IPS DF 6.9 (cell line): ENCODE results near the gene COL4A6.

Experiments
- DNase-seq: peaks from one replicate; pipeline ENCODE4 v3.0.0-alpha.2; 2013; ENCODE audit warnings: low read depth, low spot score
- H3K27ac ChIP-seq: one replicate; pipeline ENCODE4 v1.5.1; 2013; ENCODE audit warnings: low read length, control low read depth
- H3K27me3 ChIP-seq: 2 replicates; pipeline ENCODE4 v1.6.1; 2013; ENCODE audit warnings: mild to moderate bottlenecking, low read length; ENCODE audit not compliant: control insufficient read depth, insufficient read depth
- H3K36me3 ChIP-seq: 2 replicates; pipeline ENCODE4 v1.6.1; 2013; ENCODE audit warnings: low read length; ENCODE audit not compliant: control insufficient read depth, insufficient read depth
- H3K4me1 ChIP-seq: 2 replicates; pipeline ENCODE4 v1.6.1; 2013; ENCODE audit warnings: low read length; ENCODE audit not compliant: control insufficient read depth, insufficient read depth
- H3K4me3 ChIP-seq: 2 replicates; pipeline ENCODE4 v1.5.1; 2013; ENCODE audit warnings: mild to moderate bottlenecking, low read length
- H3K9me3 ChIP-seq: 2 replicates; pipeline ENCODE4 v1.6.1; 2013; ENCODE audit warnings: low read length, inconsistent platforms; ENCODE audit not compliant: control insufficient read depth, insufficient read depth
- WGBS: extraction: QIAGEN DNeasy Blood & Tissue Kit; methylation state at CpG from one replicate; pipeline ENCODE4 v1.1.7; 2013; ENCODE audit warnings: mixed read lengths, missing lambda C conversion rate; ENCODE audit not compliant: insufficient read length, insufficient coverage; 5-methylcytosine and 5-hydroxymethylcytosine counted together

COL4A6 gene

DNA sequence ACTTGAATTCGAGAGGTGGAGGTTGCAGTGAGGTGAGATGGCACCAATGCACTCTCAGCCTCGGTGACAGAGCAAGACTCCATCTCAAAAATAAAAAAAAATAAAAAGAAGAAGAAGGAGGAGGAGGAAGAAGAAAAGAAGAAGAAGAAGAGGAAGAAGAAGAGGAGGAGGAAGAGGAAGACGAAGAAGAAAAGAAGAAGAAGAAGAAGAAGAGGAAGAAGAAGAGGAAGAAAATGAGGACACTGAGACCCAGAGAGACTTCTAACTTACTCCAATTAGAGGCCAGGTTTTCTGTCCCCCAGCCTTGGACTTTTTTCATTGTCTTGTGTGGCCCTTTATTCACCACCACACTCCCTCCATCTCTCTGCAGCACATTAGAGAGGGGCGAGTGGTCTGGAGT lies 276.0 kb downstream of the COL4A6 start:
- no peak overlapping the region for H3K4me3 ChIP-seq
- H3K36me3 ChIP-seq = no peaks in the 10 kb centered on the region
- no peaks in the 10 kb centered on the region for H3K4me1 ChIP-seq
- no peaks in the 10 kb centered on the region for H3K27me3 ChIP-seq
- DNase-seq = no peak
- no CpG with 5 or more reads among the region's 4 CpGs for WGBS
- no peaks in the 10 kb centered on the region for H3K9me3 ChIP-seq
- H3K27ac ChIP-seq = no peak overlapping the region

DNA sequence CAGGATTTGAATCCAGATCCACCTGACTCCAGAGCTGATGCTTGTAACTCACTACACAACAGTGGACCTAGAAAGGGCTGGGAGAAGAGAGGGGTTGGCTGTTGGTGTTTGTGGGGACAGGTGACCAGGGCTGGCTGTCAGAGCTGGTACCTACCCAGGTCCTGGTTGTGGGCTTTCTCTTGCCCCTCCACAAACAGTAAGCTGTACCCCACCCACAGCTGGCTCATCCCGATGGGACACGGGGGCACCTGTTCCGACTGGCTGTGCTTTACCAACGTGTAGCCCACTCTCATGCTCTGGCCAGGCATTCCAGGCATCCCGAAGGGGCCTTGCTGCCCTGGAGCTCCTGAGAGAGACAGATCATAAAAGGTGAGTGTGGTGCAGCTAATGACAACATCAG lies 277.9 kb downstream of the COL4A6 start:
- WGBS = no CpG with 5 or more reads among the region's 5 CpGs

DNA sequence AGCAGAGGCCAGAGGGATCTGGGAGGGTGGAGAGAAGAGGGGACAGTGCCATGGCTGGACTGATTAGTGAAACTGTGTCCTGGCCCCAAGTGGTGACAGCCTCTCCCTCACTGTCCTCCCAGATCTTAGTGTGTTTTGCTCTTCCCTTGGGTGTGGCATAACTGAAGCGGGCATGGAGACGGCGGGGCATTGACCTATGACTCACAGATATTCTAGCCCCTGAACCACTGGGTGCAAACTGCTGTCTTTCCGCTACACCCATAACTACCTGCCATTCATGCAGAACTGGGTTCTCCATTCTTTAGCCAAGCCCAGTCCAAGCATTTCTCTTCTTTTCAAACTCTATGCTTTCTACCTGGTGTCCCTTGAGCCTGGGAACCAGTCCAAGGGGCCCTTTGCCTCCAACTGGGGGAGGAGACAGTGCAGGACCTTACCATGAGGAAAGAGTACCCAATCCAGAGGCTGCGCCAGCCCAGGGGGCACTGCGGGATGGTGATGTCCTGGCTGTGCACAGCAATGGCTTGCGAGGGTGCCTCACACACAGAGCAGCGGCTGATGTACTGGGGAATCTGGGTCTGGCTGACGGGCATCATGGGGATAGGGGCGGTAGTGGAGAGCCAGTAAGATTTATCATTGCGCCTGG lies 279.1 kb downstream of the COL4A6 start:
- H3K9me3 ChIP-seq = no peaks in the 10 kb centered on the region
- no CpG with 5 or more reads among the region's 11 CpGs for WGBS
- no peaks in the 10 kb centered on the region for H3K4me1 ChIP-seq
- H3K27me3 ChIP-seq = no peaks in the 10 kb centered on the region
- H3K4me3 ChIP-seq = no peak overlapping the region
- H3K36me3 ChIP-seq = no peaks in the 10 kb centered on the region
- no peak overlapping the region for H3K27ac ChIP-seq
- no peak for DNase-seq

More for the DNA sequence above, 277.9 kb downstream of the COL4A6 start:
- Histone ChIP-seq H3K4me3 (no peak overlapping the region), H3K27me3 (no peaks in the 10 kb centered on the region), H3K36me3 (no peaks in the 10 kb centered on the region), H3K4me1 (no peaks in the 10 kb centered on the region), H3K27ac (no peak overlapping the region), H3K9me3 (no peaks in the 10 kb centered on the region)
- DNase-seq = no peak

DNA sequence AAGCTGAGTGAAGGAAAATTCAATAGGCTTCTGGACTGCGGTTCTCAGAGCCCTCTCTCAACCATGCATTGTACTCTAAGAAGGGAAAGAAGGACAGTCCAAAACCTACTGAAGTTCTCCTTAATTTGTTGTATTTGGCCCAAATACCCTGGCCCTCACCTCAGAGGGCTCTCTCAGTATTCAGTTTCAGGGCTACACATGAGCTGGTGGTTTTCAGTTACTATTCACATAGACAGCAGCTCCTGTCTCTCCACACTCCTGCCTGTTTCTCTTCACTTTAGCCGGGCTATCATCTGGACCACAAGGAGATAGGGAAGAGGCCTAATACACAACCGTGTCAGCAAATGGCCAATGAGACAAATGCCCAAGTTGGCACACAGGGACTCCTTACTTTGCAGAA lies 280.6 kb downstream of the COL4A6 start:
- H3K4me3 ChIP-seq = no peak overlapping the region
- no peaks in the 10 kb centered on the region for H3K9me3 ChIP-seq
- no CpG with 5 or more reads among the region's 3 CpGs for WGBS
- H3K27ac ChIP-seq = no peak overlapping the region
- H3K27me3 ChIP-seq = no peaks in the 10 kb centered on the region
- H3K4me1 ChIP-seq = no peaks in the 10 kb centered on the region
- DNase-seq = no peak
- no peaks in the 10 kb centered on the region for H3K36me3 ChIP-seq

DNA sequence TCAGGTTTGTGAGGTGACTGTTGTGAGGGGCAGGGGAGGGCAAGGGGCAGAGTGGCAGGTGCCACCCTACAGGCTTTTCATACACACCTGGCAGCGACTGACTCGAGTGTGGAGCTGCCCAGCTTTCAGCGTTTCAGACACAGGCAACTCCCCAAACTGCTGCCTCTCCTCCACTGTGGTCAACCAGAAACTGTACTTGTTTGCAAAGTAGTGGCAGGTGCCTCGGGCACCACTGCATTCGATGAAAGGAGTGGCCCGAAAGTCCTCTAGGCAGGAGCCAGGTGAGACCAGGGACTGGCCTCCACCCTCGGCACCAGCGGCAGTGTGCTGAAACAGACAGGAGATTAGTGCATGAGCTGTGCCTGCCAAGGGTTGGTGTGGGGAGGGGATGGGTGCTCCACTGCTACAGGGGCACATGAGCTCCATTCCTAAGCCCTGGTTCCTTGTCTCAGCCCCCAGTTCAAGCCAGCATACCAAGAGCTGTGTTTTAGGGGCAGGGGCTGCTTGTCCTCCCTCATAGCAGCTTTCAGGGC lies 281.2 kb downstream of the COL4A6 start:
- no peaks in the 10 kb centered on the region for H3K27me3 ChIP-seq

GRCh38 chrX:108156082-108156481 lies 282.1 kb downstream of the COL4A6 start:
- DNase-seq = no peak
- Histone ChIP-seq H3K27me3 (no peaks in the 10 kb centered on the region), H3K4me1 (no peaks in the 10 kb centered on the region), H3K27ac (no peak overlapping the region), H3K36me3 (no peaks in the 10 kb centered on the region), H3K9me3 (no peaks in the 10 kb centered on the region), H3K4me3 (no peak overlapping the region)
- no CpG with 5 or more reads among the region's 2 CpGs for WGBS

More for the DNA sequence above, 281.2 kb downstream of the COL4A6 start:
- no peaks in the 10 kb centered on the region for H3K36me3 ChIP-seq
- no peak overlapping the region for H3K27ac ChIP-seq
- no CpG with 5 or more reads among the region's 8 CpGs for WGBS
- DNase-seq = no peak
- H3K4me3 ChIP-seq = no peak overlapping the region
- H3K4me1 ChIP-seq = no peaks in the 10 kb centered on the region
- no peaks in the 10 kb centered on the region for H3K9me3 ChIP-seq

GRCh38 chrX:108148524-108148923 lies 289.7 kb downstream of the COL4A6 start:
- DNase-seq = no peak
- H3K27ac ChIP-seq = no peak overlapping the region
- no peaks in the 10 kb centered on the region for H3K9me3 ChIP-seq
- H3K36me3 ChIP-seq = no peaks in the 10 kb centered on the region
- no peak overlapping the region for H3K4me3 ChIP-seq
- no peaks in the 10 kb centered on the region for H3K4me1 ChIP-seq
- H3K27me3 ChIP-seq = no peaks in the 10 kb centered on the region

DNA sequence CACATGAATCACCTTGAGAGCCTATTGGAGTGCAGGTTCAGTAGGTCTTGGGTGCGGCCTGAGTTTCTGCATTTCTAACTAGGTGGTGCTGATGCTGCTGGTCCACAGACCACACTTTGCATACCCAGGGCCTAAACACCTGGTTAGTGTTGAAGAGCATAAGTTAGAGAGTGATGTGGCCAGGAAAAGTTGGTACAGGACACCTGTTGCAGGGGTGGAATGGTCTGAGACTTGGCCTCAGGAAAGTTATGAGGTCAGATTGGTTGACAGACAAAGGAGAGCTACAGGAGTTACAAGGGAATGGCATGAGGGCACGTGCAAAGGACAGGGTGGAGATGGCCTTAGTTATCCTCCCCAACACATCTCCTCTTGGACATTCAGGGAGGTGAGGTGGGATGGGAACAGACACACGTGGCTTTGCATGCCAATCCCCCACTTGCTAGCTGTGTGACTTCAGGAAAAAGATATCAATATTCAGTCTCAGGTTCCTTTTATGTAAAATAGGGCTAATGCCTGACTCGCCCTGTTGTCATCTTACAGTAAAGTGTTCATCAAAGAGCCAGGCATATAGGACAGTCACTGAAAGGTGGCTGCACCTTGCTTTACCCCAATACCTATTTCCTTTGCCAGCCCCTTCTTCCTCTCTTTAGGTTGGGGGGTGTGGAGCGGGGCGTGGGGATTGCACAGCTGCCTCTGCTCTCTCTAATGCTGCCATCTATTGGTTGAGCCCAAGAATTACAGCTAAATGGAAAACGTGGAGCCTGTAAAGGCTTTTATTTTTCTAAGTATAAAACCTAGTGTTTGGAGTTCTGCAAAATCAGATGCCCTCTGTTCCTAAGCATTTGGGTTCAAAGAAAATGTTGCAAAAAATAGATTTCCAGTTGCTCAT lies 299.2 kb downstream of the COL4A6 start:
- WGBS = no CpG with 5 or more reads among the region's 7 CpGs
- Histone ChIP-seq H3K36me3 (no peaks in the 10 kb centered on the region), H3K4me1 (no peaks in the 10 kb centered on the region), H3K27ac (no peak overlapping the region), H3K4me3 (no peak overlapping the region), H3K27me3 (no peaks in the 10 kb centered on the region), H3K9me3 (no peaks in the 10 kb centered on the region)
- no peak for DNase-seq

DNA sequence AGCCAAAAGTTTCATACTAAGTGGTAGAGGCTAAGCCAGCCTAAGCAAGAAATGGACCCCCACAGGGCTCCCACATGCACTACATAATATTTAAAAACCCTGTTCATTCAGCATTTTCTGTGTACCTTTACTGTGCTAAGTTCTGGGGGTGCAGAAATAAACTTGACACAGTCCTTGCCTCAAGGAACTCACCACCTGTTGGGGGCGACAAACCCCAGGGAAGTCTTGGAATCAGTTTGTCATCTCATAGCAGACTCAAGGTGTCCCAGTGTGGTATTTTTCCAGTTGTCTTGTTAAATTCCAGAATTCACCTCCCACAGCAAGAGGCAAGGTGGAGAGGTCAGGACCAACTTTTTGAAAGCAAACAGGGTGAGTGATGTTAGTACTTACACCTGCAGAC lies 303.5 kb downstream of the COL4A6 start:
- no CpG with 5 or more reads among the region's 1 CpG for WGBS
- Histone ChIP-seq H3K4me3 (no peak overlapping the region), H3K36me3 (no peaks in the 10 kb centered on the region), H3K27me3 (no peaks in the 10 kb centered on the region), H3K27ac (no peak overlapping the region), H3K4me1 (no peaks in the 10 kb centered on the region), H3K9me3 (no peaks in the 10 kb centered on the region)
- no peak for DNase-seq

DNA sequence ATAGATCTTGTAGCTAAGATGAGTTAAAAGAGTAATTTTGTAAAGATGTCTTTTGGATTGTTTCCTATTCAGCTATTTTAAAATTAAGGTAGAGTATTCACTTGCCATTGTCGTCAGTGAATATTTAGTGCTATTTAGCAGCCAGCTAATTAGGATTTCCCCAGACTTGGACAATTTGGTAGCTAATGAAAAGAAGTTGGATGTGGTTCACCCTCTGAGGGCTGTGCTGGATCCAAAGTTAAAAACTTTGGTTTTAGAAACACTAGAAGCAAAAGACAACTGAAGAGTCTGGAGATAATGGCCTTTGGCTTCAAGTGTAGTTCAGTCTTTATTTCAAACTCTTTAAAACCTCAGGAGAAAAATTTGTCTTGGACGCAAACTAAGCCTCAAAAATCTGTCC lies 305.3 kb downstream of the COL4A6 start:
- DNase-seq = no peak
- Histone ChIP-seq H3K27ac (no peak overlapping the region), H3K4me1 (no peaks in the 10 kb centered on the region), H3K27me3 (no peaks in the 10 kb centered on the region), H3K4me3 (no peak overlapping the region), H3K36me3 (no peaks in the 10 kb centered on the region), H3K9me3 (no peaks in the 10 kb centered on the region)
- WGBS = no CpG with 5 or more reads among the region's 2 CpGs
